Adrenal gland (tissue), 5 donors: ENCODE results near the gene PITRM1.

ENCODE experiments used
- CTCF ChIP-seq, 6 experiments: fragments of 450-650 bp in 4 of 6; fragments of 200-600 bp in 2 of 6; sonication (generic) in 1 of 6; IDR thresholded peaks; 1 replicate in 5 of 6; 2 replicates in 1 of 6; pipeline versions ENCODE4 v1.5.1 to v1.8.0; 2016 to 2021; ENCODE audit warnings: antibody characterized with exemption in 6 of 6, mild to moderate bottlenecking in 2 of 6, moderate library complexity in 1 of 6
- POLR2A ChIP-seq, 2 donors: fragments of 450-650 bp; IDR thresholded peaks; one replicate each; pipeline ENCODE4 v1.6.1; 2017; ENCODE audit warnings: antibody characterized with exemption in 2 of 2, mild to moderate bottlenecking in 2 of 2, moderate library complexity in 1 of 2
- donor health status: DM: no; HTN: no; CAD: no.

- TF ChIP-seq CTCF (IDR thresholded peaks at IDR 0.05) (no peak), POLR2A (IDR thresholded peaks at IDR 0.05) (no peak)
These were observed 2.9 kb downstream of the PITRM1 start for GRCh38 chr10:3169673-3170072.
